IPS-15b (cell line): ENCODE measurements around the gene DVL3.
"Not testable (repeated sequence)": the region's sequence is repeated elsewhere in the genome, so short reads cannot be mapped to it uniquely, and the experiment has no call there.

Source experiments
- H3K27me3 ChIP-seq: one replicate; pipeline ENCODE4 v1.6.1; 2013; ENCODE audit warnings: low read length; ENCODE audit not compliant: control insufficient read depth, insufficient read depth
- H3K36me3 ChIP-seq: one replicate; pipeline ENCODE4 v1.6.1; 2013; ENCODE audit warnings: low read length; ENCODE audit not compliant: control insufficient read depth, insufficient read depth
- H3K4me1 ChIP-seq: one replicate; pipeline ENCODE4 v1.6.1; 2013; ENCODE audit warnings: mild to moderate bottlenecking, low read length; ENCODE audit not compliant: control insufficient read depth, insufficient read depth
- H3K4me3 ChIP-seq: one replicate; pipeline ENCODE4 v1.5.1; 2013; ENCODE audit warnings: low read depth, low read length
- H3K9ac ChIP-seq: one replicate; pipeline ENCODE4 v1.6.1; 2013; ENCODE audit warnings: low read depth, mild to moderate bottlenecking, low read length
- H3K9me3 ChIP-seq: one replicate; pipeline ENCODE4 v1.6.1; 2013; ENCODE audit warnings: mild to moderate bottlenecking, low read length; ENCODE audit not compliant: control insufficient read depth, insufficient read depth

The DVL3 gene

DNA sequence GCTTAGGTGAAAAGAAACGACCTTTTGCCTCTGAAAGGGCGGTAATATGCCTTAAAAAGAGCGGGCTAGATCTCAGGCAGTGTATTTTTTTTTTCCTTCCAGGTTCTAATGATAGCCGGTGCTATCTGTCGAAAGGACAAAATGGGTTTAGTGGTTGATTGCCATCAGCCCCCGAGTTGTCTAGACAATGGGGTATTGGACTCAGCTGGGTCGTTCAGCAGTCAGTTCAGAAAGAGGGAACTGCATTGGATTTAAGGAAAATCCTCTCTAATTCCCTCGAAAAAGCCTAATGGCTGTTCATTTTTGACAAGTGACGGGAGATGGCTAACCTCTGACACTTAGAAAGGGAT lies 19.3 kb upstream of the DVL3 start:
- Histone ChIP-seq H3K36me3 (peaks cover 12% of the 10 kb centered on the region), H3K9ac (peak overlapping the region; percentile 85), H3K4me3 (peak overlapping the region; percentile 97), H3K9me3 (no peaks in the 10 kb centered on the region), H3K4me1 (peaks cover 5% of the 10 kb centered on the region), H3K27me3 (no peaks in the 10 kb centered on the region)

DNA sequence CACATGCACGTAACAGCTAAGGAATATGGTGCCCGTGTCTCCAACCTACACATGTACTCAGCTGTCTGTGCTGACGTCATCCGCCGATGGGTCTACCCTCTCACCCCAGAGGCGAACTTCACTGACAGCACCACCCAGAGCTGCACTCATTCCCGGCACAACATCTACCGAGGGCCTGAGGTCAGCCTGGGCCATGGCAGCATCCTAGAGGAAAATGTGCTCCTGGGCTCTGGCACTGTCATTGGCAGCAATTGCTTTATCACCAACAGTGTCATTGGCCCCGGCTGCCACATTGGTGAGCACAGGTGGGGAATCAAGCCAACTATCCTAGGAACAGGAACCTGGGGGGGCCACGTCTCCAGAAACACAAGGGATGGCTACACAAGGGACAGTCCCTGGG lies 14.7 kb upstream of the DVL3 start:
- H3K9me3 ChIP-seq, result no peaks in the 10 kb centered on the region
- no peak overlapping the region for H3K4me3 ChIP-seq
- peaks cover 5% of the 10 kb centered on the region for H3K4me1 ChIP-seq
- H3K27me3 ChIP-seq, result no peaks in the 10 kb centered on the region
- no peak overlapping the region for H3K9ac ChIP-seq
- peaks cover 43% of the 10 kb centered on the region for H3K36me3 ChIP-seq

DNA sequence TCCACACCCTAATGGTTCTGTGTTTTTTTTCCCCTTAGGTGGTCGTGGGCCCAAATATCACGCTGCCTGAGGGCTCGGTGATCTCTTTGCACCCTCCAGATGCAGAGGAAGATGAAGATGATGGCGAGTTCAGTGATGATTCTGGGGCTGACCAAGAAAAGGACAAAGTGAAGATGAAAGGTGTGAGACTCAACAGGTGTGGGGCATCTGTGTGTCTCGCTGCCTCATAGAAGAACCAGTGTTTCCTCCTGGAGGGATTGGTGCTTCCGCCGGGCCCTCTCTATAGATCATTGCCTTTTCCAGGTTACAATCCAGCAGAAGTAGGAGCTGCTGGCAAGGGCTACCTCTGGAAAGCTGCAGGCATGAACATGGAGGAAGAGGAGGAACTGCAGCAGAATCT lies 13.0 kb upstream of the DVL3 start:
- Histone ChIP-seq H3K9me3 (no peaks in the 10 kb centered on the region), H3K36me3 (peaks cover 45% of the 10 kb centered on the region), H3K27me3 (no peaks in the 10 kb centered on the region), H3K4me3 (no peak overlapping the region), H3K9ac (no peak overlapping the region), H3K4me1 (no peaks in the 10 kb centered on the region)

DNA sequence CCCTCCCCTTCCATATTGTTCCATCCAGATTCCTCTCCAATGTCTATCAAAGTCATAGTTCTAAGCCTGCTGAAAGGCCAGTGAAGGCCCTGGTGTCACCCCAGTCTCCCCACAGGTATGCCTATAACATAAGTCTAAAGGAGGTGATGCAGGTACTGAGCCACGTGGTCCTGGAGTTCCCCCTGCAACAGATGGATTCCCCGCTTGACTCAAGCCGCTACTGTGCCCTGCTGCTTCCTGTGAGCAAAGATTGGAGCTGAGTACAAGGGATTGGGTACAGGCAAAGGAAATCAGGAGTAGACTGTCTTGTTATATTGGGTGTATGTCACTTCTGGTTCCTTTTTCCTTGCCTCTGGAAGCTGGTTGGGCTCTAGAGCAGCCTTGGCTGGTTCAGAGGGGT lies 11.8 kb upstream of the DVL3 start:
- Histone ChIP-seq H3K9me3 (no peaks in the 10 kb centered on the region), H3K4me1 (no peaks in the 10 kb centered on the region), H3K27me3 (no peaks in the 10 kb centered on the region), H3K4me3 (no peak overlapping the region), H3K9ac (no peak overlapping the region), H3K36me3 (peaks cover 43% of the 10 kb centered on the region)

DNA sequence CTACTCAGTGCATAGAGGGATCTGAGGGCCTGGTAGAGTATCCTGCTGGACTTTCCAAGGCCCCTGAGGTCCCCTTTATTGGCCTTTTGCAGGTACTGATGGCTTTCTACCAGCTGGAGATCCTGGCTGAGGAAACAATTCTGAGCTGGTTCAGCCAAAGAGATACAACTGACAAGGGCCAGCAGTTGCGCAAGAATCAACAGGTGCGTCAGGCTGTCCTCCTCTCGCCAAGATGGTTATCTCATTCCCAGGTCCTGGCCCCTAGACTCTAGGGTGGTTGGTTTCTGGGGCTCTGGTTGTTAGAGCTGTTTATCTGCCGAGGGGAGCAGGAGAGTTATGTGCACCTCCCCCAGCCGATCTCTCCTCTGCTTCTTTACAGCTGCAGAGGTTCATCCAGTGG lies 10.7 kb upstream of the DVL3 start:
- Histone ChIP-seq H3K9ac (no peak overlapping the region), H3K36me3 (peaks cover 40% of the 10 kb centered on the region), H3K27me3 (no peaks in the 10 kb centered on the region), H3K4me3 (no peak overlapping the region), H3K9me3 (no peaks in the 10 kb centered on the region), H3K4me1 (no peaks in the 10 kb centered on the region)

DNA sequence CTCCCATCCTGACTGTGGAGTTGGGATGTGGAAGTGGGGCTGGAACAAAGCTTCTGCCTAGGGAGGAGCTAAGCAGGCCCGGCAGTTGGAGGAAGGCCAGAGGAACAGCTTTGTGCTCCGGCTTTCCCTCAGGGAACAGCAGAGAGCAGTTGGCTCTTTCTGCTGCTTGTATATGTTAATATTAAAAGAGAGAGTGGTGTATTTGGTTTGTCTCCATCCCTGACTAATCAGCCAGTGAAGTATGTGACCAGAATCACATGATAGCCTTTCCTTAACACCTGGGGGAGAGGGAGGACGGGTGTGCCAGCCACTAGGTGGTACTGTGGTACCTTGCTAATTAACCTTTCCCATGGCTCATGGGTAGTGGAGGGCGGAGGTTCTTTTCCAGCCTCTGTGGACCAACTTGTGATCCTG lies 10.1 kb upstream of the DVL3 start:
- H3K36me3 ChIP-seq, result peaks cover 39% of the 10 kb centered on the region
- H3K9ac ChIP-seq, result no peak overlapping the region
- H3K9me3 ChIP-seq, result no peaks in the 10 kb centered on the region
- no peak overlapping the region for H3K4me3 ChIP-seq
- no peaks in the 10 kb centered on the region for H3K27me3 ChIP-seq
- H3K4me1 ChIP-seq, result no peaks in the 10 kb centered on the region

DNA sequence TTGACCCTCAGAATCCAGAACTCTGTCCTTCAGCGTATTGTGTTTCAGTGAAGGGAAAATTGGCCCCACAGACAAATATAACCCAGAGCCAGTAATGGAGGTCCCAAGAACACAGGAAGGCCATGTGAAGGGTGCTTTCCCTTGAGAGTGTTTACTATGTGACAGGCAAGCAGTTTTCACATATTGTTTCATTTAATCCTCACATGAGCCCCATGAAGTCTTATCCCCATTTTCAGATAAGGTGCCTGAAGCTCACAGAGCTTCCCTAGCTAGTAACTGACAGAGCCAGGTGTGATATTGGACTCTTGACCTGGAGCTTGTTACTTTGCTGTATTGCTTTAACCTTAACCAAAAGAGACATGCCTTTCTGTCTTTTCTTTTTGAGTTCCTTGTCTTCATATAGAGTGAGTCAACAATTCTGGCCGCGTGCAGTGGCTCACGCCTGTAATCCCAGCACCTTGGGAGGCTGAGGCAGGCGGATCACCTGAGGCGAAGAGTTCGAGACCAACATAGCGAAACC lies 9.4 kb upstream of the DVL3 start:
- Histone ChIP-seq H3K36me3 (peaks cover 33% of the 10 kb centered on the region), H3K4me3 (no peak overlapping the region), H3K4me1 (no peaks in the 10 kb centered on the region), H3K9me3 (no peaks in the 10 kb centered on the region), H3K27me3 (no peaks in the 10 kb centered on the region), H3K9ac (no peak overlapping the region)

DNA sequence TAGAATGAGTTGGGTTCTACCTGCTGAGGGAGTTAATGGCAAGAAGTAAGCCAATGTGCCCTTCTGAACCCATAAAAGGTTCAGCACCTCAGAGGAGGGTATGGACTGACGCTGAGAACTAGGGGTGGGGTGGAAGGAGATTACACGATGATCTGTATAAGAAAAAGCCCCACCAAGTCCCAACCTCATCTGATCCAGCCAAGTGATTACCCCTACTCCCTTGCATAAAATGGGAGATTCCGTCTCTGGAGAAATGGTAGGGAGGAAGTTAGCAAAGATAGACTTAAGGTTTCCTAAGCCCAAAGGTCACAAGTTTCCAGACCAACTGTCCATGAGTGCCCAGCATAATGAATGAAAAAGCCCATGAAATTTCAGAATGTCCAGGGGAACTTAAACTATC lies 7.1 kb upstream of the DVL3 start:
- Histone ChIP-seq H3K36me3 (peaks cover 21% of the 10 kb centered on the region), H3K27me3 (no peaks in the 10 kb centered on the region), H3K4me1 (no peaks in the 10 kb centered on the region), H3K9ac (no peak overlapping the region), H3K9me3 (no peaks in the 10 kb centered on the region), H3K4me3 (no peak overlapping the region)

DNA sequence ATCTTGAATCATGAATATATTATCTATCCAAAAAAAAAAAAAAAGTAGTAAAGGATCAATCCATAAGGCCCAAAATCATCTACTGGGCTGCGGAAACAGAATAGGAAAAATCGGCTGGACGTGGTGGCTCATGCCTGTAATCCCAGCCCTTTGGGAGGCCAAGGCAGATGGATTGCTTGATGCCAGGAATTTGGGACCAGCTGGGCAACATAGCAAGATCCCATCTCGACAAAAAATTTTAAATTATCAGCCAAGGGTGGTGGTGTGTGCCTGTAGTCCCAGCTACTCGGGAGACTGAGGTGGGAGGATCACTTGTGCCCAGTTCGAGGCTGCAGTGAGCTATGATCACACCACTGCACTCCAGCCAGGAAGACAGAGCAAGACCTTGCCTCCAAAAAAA lies 6.1 kb upstream of the DVL3 start:
- Histone ChIP-seq H3K9ac (no peak overlapping the region), H3K4me1 (no peaks in the 10 kb centered on the region), H3K36me3 (peaks cover 14% of the 10 kb centered on the region), H3K9me3 (no peaks in the 10 kb centered on the region), H3K27me3 (no peaks in the 10 kb centered on the region), H3K4me3 (no peak overlapping the region)

DNA sequence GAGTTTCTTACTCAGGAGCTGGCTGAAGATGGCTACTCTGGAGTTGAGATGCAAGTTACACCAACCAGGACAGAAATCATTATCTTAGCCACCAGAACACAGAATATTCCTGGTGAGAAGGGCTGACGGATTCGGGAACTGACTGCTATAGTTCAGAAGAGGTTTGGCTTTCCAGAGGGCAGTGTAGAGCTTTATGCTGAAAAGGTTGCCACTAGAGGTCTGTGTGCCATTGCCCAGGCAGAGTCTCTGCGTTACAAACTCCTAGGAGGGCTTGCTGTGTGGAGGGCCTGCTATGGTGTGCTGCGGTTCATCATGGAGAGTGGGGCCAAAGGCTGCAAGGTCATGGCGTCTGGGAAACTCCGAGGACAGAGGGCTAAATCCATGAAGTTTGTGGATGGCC lies 5.4 kb upstream of the DVL3 start:
- H3K9me3 ChIP-seq, H3K4me1 ChIP-seq, H3K36me3 ChIP-seq, H3K9ac ChIP-seq, H3K27me3 ChIP-seq, H3K4me3 ChIP-seq: not testable (repeated sequence)

DNA sequence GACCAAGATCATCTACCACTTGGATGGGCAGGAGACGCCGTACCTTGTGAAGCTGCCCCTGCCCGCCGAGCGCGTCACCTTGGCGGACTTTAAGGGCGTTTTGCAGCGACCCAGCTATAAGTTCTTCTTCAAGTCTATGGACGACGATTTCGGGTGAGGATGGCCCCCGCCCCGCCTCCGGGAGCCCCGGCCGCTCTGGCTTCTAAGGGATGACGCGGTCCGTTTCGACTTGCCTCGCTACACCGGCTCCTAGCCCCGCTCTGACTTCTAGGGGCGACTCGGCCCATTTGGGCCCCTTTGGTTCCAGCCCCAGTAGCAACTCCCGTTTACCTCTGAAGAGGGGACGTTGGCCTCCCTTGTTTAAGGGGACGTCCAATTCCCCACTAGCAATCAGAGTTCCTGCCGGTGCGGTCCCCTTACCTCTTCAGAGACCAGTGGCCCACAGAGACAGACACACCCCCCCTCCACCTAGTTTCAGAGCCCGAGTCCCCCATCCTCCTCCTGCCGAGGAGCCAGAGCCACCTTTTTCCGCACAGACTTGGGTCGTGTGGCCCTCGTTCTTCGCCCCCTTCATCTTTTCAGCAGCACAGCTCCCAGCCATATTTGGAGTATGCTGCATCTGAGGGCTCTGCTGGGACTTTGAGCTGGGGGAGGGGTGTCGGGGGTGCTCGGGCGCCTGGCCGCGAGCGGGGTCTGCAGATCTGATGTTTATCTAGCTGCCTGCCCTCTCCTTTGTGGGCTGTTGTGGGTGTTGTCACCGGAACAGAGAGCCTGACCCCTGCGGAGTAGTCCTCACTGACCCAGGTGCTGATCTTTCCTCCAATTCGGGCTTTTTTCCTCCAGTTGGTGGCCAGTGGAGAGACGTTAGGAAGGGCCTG lies 706 bp downstream of the DVL3 start:
- peaks cover 8% of the 10 kb centered on the region for H3K4me1 ChIP-seq
- peak overlapping the region; percentile 85 for H3K4me3 ChIP-seq
- H3K9ac ChIP-seq, result peak overlapping the region; percentile 70
- H3K36me3 ChIP-seq, result no peaks in the 10 kb centered on the region
- no peaks in the 10 kb centered on the region for H3K9me3 ChIP-seq
- H3K27me3 ChIP-seq, result no peaks in the 10 kb centered on the region

DNA sequence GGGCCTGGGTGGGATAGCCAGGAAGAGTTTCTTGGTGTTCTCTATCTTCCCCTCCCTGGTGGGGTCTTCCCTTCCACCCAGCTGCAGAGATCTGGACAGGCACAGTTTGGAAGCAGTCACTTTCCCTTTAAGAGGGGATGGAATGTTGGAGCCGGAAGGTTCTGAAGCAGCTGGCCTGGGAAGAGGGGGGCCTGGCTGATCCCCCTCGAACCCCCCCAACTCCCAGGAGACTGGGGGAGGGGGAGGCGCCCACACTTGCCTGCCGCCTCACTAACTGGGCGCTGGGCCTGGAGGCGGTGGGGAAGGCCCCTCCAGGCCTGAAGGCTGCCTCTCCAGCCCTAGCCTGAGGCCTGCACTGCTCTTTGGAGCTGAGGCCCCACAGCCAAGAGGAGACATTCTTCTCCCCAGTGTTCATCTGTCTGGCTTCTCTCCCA lies 1.4 kb downstream of the DVL3 start:
- Histone ChIP-seq H3K27me3 (no peaks in the 10 kb centered on the region), H3K9me3 (no peaks in the 10 kb centered on the region), H3K36me3 (no peaks in the 10 kb centered on the region), H3K4me3 (peak overlapping the region; percentile 85), H3K4me1 (peaks cover 8% of the 10 kb centered on the region), H3K9ac (peak overlapping the region; percentile 70)
